CD4-positive, alpha-beta T cell treated with Interleukin-6 for 4 hours (primary cell): ENCODE measurements around the gene TNC.

Source experiments
- DNase-seq: peaks from one replicate; pipeline ENCODE4 v3.0.0-alpha.2; 2020; ENCODE audit warnings: mixed read lengths

Gene TNC

GRCh38 chr9:115005322-115005721 lies 112.6 kb downstream of the TNC start:
- DNase-seq, result no peak

DNA sequence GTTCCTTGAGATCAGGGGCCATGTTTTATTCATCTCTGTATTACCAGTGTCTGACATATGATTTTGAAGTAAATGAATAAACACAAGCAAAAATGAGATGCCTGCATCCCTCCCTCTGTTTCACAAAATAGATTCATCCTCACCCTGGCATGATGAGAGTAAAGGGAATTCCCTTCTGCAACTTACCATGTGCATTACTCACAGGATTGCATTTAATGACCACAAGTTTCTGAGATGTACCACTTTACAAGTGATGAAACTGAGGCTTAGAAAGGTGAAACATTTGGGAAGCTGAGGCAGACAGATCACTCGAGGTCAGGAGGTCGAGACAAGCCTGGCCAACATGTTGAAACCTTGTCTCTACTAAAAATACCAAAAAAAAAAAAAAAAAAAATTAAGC lies 113.4 kb downstream of the TNC start:
- no peak for DNase-seq

DNA sequence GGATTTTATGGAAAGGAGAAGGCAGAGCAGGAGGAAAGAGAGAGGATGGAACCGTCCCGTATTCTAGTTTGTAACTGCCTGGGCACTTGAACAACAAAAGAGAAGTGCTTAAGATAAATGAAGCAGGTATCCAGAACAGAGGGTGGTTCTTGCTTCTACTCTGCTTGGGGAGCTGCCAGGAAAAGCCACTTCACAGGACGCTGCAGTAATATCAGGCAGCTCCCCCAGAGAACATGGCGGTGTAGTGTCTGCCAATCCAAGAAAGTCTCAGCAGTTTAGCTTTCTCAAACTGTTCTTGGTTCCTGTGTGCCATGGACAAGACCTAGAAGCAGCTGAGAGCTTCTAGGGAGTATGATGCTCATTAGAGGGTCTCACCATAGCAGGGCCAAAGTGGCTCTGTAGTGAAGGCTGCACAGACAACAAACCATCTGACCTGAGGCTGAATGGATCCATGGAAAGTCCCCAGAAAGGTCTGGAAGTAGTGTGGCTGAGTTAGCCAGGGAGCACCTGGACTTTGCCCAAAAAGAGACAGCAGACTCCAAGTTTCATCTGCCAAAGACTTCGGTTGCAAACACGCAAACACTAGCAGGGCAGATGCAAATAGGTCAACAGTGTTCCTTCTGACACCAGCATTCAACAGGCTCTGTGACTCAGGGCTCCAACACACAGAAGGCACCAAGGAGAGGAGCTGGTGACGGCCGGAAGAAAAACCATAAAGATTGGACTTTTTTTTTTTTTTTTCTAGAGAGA lies 115.4 kb downstream of the TNC start:
- no peak for DNase-seq

DNA sequence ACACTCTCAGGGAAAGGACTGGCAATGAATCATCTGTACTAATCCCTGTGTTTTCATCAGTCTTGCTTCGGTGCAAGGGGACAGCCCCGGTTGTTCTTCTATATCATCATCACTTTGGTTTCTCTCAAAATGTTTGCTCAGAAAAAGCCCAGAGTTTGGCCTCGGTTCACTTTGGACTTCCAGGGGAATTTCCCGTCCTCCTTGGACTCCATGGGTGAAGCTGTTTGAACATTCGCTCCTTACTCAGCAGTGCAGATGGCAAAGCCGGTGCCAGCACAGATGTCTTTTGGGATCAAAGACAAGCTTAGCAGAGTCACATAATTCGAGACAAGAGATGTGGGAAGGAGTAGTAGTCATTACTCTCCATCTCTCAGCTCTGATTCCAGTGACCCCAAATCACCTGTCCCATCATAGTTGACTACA lies 117.7 kb downstream of the TNC start:
- no peak for DNase-seq

- DNase-seq, result no peak
Measured at GRCh38 chr9:114998326-114998725, 119.6 kb downstream of the TNC start.

DNA sequence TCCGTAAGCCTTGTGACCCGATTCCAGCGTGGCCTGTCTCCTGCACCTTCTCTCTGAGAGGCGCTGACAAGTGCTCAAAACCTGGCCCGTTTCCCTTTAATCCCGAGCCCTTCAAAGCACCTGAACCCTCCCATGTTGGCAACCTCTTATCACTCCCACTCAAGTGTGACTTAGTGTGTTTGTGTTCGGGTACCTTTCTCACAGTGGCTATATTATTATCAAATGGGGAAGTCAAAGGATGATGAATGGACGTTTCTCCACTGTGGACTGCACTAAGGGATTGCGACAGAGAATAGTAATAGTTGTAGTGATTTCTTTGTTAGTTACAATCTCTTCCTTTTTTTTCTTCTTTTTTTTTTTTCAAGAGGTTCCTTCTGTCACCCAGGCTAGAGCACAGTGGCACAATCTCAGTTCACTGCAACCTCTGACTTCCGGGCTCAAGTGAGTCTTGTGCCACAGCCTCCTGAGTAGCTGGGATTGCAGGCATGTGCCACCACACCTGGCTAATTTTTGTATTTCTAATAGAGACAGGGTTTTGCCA lies 122.2 kb downstream of the TNC start:
- no peak for DNase-seq

DNA sequence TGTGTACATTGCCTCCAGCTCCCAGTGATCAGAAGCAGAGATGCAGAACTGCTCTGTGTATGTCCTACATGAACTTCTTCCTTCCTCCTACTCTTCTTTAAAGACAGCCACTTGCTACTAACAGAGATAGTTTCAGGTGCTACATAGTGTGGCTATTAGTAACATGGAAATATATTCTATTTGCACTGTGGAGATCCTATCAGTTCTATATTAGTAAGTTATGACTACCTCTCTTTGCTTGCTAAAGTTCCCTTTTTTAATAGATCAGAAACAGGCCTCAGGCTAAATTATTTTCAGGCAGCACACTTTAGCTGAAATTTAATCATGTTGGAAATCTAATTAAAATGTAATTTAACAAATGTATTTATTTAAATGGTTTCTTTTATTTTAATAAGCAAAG lies 123.2 kb downstream of the TNC start:
- DNase-seq, result no peak

DNA sequence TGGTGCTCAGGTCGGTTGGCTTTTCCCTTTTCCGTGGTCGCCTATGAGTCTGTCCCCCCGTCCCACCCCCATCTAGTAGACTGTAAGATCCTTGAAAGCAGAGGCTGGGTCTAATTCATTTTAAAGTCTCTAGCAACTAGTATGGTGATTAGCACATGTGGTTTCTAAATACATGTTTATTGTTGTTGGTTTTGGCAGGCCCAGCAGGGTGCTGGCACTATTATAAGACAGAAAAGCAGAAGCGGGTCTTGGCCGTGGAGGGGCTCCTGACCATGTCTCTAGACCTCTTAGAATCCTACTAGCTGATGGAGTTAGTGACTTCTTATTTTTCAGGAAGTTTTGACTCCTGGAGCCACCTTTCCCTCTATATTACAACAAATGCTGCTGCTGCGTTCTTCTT lies 126.1 kb downstream of the TNC start:
- no peak for DNase-seq

GRCh38 chr9:114990901-114991300 lies 127.1 kb downstream of the TNC start:
- no peak for DNase-seq

DNA sequence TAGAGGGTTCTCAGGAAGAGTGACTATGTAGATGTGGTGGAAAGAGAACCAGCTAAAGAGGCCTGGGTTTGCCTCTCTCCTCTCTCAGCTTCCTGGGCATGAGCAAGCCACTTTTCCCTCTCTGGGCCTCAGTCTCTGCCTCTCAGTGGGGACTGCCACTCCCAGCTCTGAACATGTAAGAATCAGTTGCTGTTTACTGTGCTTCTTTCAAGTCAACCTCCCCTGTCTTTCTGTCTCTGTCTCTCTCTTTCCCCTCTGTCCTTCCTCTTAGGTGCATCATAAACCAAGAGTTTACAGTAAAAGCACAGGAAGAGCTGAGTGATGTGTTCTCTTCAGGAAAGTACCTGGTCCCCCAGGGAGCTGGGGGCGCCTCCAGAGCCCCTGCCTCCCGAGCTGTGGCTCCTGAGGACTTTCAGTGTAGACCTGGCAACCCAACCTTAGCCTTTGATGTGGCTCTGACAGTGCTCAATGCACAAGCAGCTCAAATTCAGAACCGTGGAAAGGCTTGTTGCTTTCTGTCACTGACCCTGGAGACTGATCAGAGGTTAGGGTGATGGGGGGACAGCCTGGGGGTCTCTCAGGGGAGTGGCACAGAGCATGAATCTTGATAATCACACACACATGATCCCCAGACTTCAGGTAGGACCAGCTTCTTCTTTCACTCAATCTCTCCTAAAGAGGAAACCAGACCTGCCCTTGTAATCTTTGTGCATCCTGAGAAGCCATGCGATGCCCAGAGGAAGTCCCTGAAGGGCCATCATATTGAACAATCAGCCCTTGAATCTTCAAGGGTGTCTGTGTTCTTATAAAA lies 128.2 kb downstream of the TNC start:
- DNase-seq, result peak; percentile 65

DNA sequence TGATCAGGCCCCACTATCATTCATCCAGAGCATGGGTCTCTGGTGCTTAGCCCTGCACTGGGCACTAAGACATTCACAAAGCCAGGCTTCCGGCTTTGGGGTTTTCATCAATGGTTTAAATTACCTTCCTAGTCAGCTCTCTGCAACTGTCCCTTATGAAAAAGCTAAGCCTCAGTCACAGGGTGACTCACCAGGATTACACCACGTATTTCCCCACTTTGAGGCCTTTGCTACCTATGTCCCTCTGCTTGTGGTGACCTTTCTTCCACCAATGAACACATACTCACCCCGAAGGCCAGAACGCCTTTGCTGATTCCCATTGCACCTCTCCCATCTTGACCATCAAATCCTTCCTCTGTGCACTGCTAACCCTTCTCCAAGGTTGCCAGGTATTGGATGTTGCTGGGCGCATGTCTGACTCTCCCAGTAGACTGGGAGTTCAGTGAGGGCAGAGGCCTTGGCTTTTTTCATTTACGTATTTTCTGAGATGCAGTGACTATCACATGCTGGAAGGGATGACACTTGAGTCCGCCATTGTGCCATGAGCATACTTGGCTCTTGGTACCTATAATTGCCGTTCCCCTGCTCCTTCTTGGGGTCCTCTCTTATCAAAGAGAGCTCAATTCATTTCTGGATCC lies 128.9 kb downstream of the TNC start:
- no peak for DNase-seq

DNA sequence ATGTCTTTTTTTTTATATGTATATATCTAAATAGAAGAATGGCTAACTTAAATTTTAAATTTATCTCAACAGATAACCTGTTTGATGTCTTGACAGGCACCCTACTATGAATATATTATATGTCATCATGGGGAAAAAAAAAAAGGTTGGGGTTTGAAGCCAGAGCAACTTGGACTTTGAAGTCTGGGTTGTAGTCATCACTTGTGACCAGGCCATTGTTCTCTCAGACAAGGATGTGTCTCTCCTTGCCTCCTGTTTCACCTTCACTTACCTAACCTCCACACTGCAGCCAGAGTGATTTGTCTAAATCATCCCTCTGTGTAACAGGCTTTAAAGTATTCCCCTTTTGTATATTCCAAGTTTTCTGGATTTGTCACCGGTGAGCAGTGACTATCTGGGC lies 130.8 kb downstream of the TNC start:
- no peak for DNase-seq

DNA sequence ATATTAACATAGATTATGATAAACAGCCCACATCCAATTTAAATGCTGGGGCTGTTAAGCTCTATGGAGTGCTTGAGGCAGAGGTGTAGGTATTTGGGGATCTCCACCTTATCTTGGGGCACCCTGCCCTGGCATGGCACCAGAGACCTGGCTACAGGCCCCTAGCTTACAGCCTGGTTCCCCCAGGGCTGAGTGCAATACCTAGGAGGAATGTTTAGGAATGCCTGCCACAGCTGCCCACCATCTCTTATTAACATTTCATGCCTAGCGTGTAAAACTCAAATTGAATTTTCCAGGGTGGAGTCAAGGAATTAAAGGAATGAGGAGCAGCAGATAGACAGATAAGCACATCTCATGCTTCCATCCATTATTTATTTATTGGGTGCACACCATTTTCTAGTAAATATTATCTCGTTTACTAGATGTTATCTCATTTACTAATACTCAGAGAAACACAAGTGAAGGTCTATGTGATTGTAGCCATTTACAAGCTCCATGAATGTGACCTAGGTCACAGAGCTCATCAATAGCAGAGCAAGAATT lies 131.9 kb downstream of the TNC start:
- DNase-seq, result no peak

- DNase-seq, result no peak
Measured at GRCh38 chr9:114981063-114981462, 136.9 kb downstream of the TNC start.

DNA sequence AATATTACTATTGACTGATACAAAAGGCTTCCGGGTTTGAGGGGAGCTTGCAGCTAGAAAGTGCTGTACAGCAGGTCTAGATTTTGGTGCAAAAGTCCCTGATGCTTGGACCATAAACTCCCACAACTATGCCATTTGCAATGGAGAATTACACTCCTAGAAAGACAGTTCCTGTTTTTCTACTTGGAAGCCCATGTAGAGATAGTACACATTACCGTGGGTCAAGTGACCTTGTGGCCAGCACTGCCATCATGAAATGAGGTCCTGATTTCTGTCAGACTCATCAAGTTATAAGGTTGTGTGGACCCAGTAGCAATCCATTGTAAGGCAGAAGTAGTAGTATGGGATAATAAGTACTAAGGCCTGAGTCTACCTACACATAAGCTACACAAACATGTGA lies 144.7 kb downstream of the TNC start:
- DNase-seq, result no peak

DNA sequence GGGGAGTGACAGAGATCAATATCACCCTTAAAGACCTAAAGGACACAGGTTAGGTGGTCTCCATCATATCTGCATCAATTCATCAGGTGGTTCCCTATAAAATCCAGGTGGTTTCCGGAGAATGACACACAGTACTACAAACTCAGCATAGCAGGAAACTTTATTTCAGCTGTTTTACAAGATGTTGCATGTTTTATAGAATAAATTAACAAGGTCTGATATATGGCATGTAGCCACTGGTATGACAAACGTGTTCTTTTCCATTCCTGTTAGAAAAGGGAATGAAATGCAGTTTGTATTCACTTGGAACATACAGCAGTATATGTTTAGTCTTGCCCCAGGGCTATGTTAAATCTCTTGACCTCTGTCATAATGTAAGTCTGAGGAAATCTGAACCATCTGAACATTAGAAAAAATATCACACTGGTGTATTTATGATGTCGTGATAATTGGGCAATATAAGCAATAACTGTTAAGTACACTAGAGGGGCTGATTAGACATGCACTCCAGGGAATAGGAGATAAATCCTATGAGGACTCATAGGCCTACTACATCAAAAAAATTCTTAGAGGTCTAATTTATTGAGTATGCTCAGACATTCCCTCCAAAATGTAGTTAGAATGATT lies 145.3 kb downstream of the TNC start:
- no peak for DNase-seq
